H9 (cell line): ENCODE data around the gene BCL6B. TPM values are rescaled to one million over a fixed set of nuclear protein-coding genes. Genes with fewer than 3 reads are reported as not detected.
A peak's percentile ranks its signal among the peaks of the same experiment; 100 is the strongest.

ENCODE experiments used
- DNase-seq: peaks from one replicate; pipeline ENCODE4 v3.0.0-alpha.2; 2017
- H2AFZ ChIP-seq: one replicate; pipeline ENCODE4 v1.6.1; 2013; ENCODE audit warnings: mild to moderate bottlenecking, low read length, control low read depth, moderate library complexity
- H2AK5ac ChIP-seq: 2 replicates; pipeline ENCODE4 v1.6.1; 2013; ENCODE audit warnings: low read length, control low read depth, mixed read lengths; ENCODE audit not compliant: insufficient read length
- H2BK120ac ChIP-seq: one replicate; pipeline ENCODE4 v1.6.1; 2013; ENCODE audit warnings: low read depth, mild to moderate bottlenecking, low read length, control low read depth, inconsistent platforms; ENCODE audit not compliant: poor library complexity, severe bottlenecking
- H2BK12ac ChIP-seq: 2 replicates; pipeline ENCODE4 v1.6.1; 2013; ENCODE audit warnings: low read length, control low read depth, mixed read lengths, low read depth; ENCODE audit not compliant: insufficient read length
- H2BK15ac ChIP-seq: 2 replicates; pipeline ENCODE4 v1.6.1; 2013; ENCODE audit warnings: low read depth, low read length, control low read depth
- H2BK20ac ChIP-seq: one replicate; pipeline ENCODE4 v1.6.1; 2013; ENCODE audit warnings: low read depth, mild to moderate bottlenecking, low read length, control low read depth, inconsistent platforms; ENCODE audit not compliant: poor library complexity, severe bottlenecking
- H2BK5ac ChIP-seq: 2 replicates; pipeline ENCODE4 v1.6.1; 2013; ENCODE audit warnings: low read length, control low read depth, mixed read lengths; ENCODE audit not compliant: insufficient read length
- H3K14ac ChIP-seq: 2 replicates; pipeline ENCODE4 v1.6.1; 2013; ENCODE audit warnings: low read length, control low read depth; ENCODE audit not compliant: insufficient read depth
- H3K18ac ChIP-seq: 2 replicates; pipeline ENCODE4 v1.6.1; 2013; ENCODE audit warnings: low read depth, mild to moderate bottlenecking, mixed read lengths, low read length, control low read depth; ENCODE audit not compliant: insufficient read length
- H3K23ac ChIP-seq: 2 replicates; pipeline ENCODE4 v1.6.1; 2013; ENCODE audit warnings: low read length, control low read depth, mixed read lengths, low read depth; ENCODE audit not compliant: insufficient read length
- H3K23me2 ChIP-seq: 2 replicates; pipeline ENCODE4 v1.6.1; 2013; ENCODE audit warnings: low read depth, mild to moderate bottlenecking, mixed read lengths, low read length, control low read depth; ENCODE audit not compliant: insufficient read length, poor library complexity, severe bottlenecking
- H3K27ac ChIP-seq: 2 replicates; pipeline ENCODE4 v1.5.1; 2013; ENCODE audit warnings: low read length, control low read depth, mixed read lengths, low read depth; ENCODE audit not compliant: insufficient read length
- H3K27me3 ChIP-seq: 2 replicates; pipeline ENCODE4 v1.6.1; 2013; ENCODE audit warnings: low read length, control low read depth, inconsistent platforms; ENCODE audit not compliant: insufficient read depth
- H3K4ac ChIP-seq: 2 replicates; pipeline ENCODE4 v1.6.1; 2013; ENCODE audit warnings: low read depth, mild to moderate bottlenecking, control low read depth, inconsistent platforms, low read length, moderate library complexity
- H3K4me1 ChIP-seq: 2 replicates; pipeline ENCODE4 v1.6.1; 2013; ENCODE audit warnings: low read length, control low read depth, inconsistent platforms; ENCODE audit not compliant: insufficient read depth
- H3K4me2 ChIP-seq: 2 replicates; pipeline ENCODE4 v1.6.1; 2013; ENCODE audit warnings: low read length, control low read depth, mixed read lengths; ENCODE audit not compliant: insufficient read length, insufficient read depth
- H3K56ac ChIP-seq: 2 replicates; pipeline ENCODE4 v1.6.1; 2013; ENCODE audit warnings: low read depth, mild to moderate bottlenecking, mixed read lengths, low read length, control low read depth; ENCODE audit not compliant: insufficient read length
- H3K79me1 ChIP-seq: 2 replicates; pipeline ENCODE4 v1.6.1; 2013; ENCODE audit warnings: low read depth, mild to moderate bottlenecking, moderate library complexity, low read length, control low read depth, inconsistent platforms; ENCODE audit not compliant: insufficient read depth, poor library complexity, severe bottlenecking
- H3K79me2 ChIP-seq: 2 replicates; pipeline ENCODE4 v1.6.1; 2013; ENCODE audit warnings: low read length, control low read depth, inconsistent platforms; ENCODE audit not compliant: insufficient read depth
- H3K9ac ChIP-seq: 2 replicates; pipeline ENCODE4 v1.6.1; 2013; ENCODE audit warnings: low read length, control low read depth, mixed read lengths; ENCODE audit not compliant: insufficient read length; ENCODE audit errors: extremely low read depth
- H3K9me3 ChIP-seq: one replicate; pipeline ENCODE4 v1.6.1; 2013; ENCODE audit warnings: low read depth, low read length, inconsistent platforms; ENCODE audit not compliant: control insufficient read depth
- H3T11ph ChIP-seq: one replicate; pipeline ENCODE4 v1.6.1; 2013; ENCODE audit warnings: mild to moderate bottlenecking, low read length, control low read depth, inconsistent platforms
- H4K20me1 ChIP-seq: one replicate; pipeline ENCODE4 v1.6.1; 2013; ENCODE audit not compliant: control insufficient read depth, insufficient read length, insufficient read depth
- H4K5ac ChIP-seq: 2 replicates; pipeline ENCODE4 v1.6.1; 2013; ENCODE audit warnings: low read depth, mild to moderate bottlenecking, mixed read lengths, low read length, control low read depth; ENCODE audit not compliant: insufficient read length
- H4K8ac ChIP-seq: replicated peaks from 2 replicates; pipeline ENCODE4 v1.6.1; 2013; ENCODE audit warnings: low read length, control low read depth, mixed read lengths, low read depth; ENCODE audit not compliant: insufficient read length
- H4K91ac ChIP-seq: 2 replicates; pipeline ENCODE4 v1.6.1; 2013; ENCODE audit warnings: low read depth, mild to moderate bottlenecking, moderate library complexity, mixed read lengths, low read length, control low read depth; ENCODE audit not compliant: insufficient read length
- H3K27ac Mint-ChIP-seq, 3 experiments: 2 replicates in 2 of 3; 3 replicates in 1 of 3; pipeline ENCODE4 v1.8.0; 2020 to 2021; ENCODE audit warnings: mixed read lengths in 3 of 3, mild to moderate bottlenecking in 1 of 3, moderate library complexity in 1 of 3
- H3K27me3 Mint-ChIP-seq: 2 replicates; pipeline ENCODE4 v1.8.0; 2021; ENCODE audit warnings: low read depth, mild to moderate bottlenecking, moderate library complexity, mixed read lengths
- H3K36me3 Mint-ChIP-seq, 3 experiments: 2 replicates in 2 of 3; 3 replicates in 1 of 3; pipeline ENCODE4 v1.8.0; 2020 to 2021; ENCODE audit warnings: low read depth in 3 of 3, mixed read lengths in 3 of 3; ENCODE audit not compliant: insufficient read depth in 1 of 3
- H3K4me1 Mint-ChIP-seq, 2 experiments: 2 replicates each; pipeline ENCODE4 v1.8.0; 2020; ENCODE audit warnings: mixed read lengths in 2 of 2
- H3K4me3 Mint-ChIP-seq, 2 experiments: 2 replicates in 1 of 2; 3 replicates in 1 of 2; pipeline ENCODE4 v1.8.0; 2020 to 2021; ENCODE audit warnings: mild to moderate bottlenecking in 2 of 2, mixed read lengths in 2 of 2, moderate library complexity in 1 of 2
- H3K9me3 Mint-ChIP-seq, 2 experiments: 2 replicates in 1 of 2; 3 replicates in 1 of 2; pipeline ENCODE4 v1.8.0; 2020; ENCODE audit warnings: mild to moderate bottlenecking in 2 of 2, mixed read lengths in 2 of 2, moderate library complexity in 1 of 2
- CTCF ChIP-seq: fragments of 200-600 bp; sonication (generic); conservative IDR thresholded peaks from 3 replicates; pipeline ENCODE4 v1.8.0; 2021; ENCODE audit warnings: antibody characterized with exemption, mild to moderate bottlenecking
- WGBS: extraction: QIAGEN DNeasy Blood & Tissue Kit; methylation state at CpG from one replicate; pipeline ENCODE4 v1.1.7; 2013; ENCODE audit warnings: missing lambda C conversion rate, low lambda C conversion rate, mixed read lengths; ENCODE audit not compliant: insufficient read length; ENCODE audit errors: extremely low coverage; 5-methylcytosine and 5-hydroxymethylcytosine counted together
- total RNA-seq: library from RNA; stranded (reverse); gene quantifications from 2 replicates; pipeline ENCODE4 v1.2.1, GENCODE V29; 2021

The BCL6B gene
- total RNA-seq, 1 experiment from 2014 or later = 3.3 TPM

GRCh38 chr17:7017827-7018200 is 5.0 kb upstream of the BCL6B start:
- no peak overlapping the region for H2BK12ac ChIP-seq
- H4K5ac ChIP-seq = no peak overlapping the region
- Mint-ChIP-seq H3K4me1 (peaks cover 35 to 64% of the 10 kb centered on the region in 2 experiments), H3K9me3 (no peaks in the 10 kb centered on the region; a peak in 1 of 5 replicates), H3K27me3 (peaks cover 26% of the 10 kb centered on the region), H3K27ac (peak overlapping the region in 1 of 3 experiments; percentile 15; a peak in 1 of 7 replicates), H3K4me3 (no peak overlapping the region; a peak in 1 of 5 replicates), H3K36me3 (peaks cover 2 to 22% (median 3%) of the 10 kb centered on the region in 3 experiments; a peak in 4 of 7 replicates)
- H4K20me1 ChIP-seq = no peaks in the 10 kb centered on the region
- no CpG with 5 or more reads among the region's 12 CpGs for WGBS
- H2BK20ac ChIP-seq = no peak overlapping the region
- H3K4me1 ChIP-seq = 0 out of 2 replicates have a peak, but pooled peaks cover 3% of the 10 kb centered on the region
- no peak overlapping the region for H2AFZ ChIP-seq
- H3K9me3 ChIP-seq = no peaks in the 10 kb centered on the region
- H3K23ac ChIP-seq = no peak overlapping the region
- no peak overlapping the region for H2AK5ac ChIP-seq
- peaks cover 6% of the 10 kb centered on the region; the same call in 1 of the 2 replicates for H3K27me3 ChIP-seq
- H2BK5ac ChIP-seq = no peak overlapping the region
- H3T11ph ChIP-seq = no peak overlapping the region
- no peak overlapping the region for H3K56ac ChIP-seq
- H3K14ac ChIP-seq = no peak overlapping the region
- no peak overlapping the region for H2BK120ac ChIP-seq
- no peak overlapping the region for H3K9ac ChIP-seq
- no peaks in the 10 kb centered on the region for H3K79me2 ChIP-seq
- no peak overlapping the region for H4K91ac ChIP-seq
- no peak overlapping the region for H3K18ac ChIP-seq
- H3K27ac ChIP-seq = no peak overlapping the region
- peaks cover 21% of the 10 kb centered on the region for H3K23me2 ChIP-seq
- TF ChIP-seq CTCF = no peak
- H3K4ac ChIP-seq = no peak overlapping the region
- no peaks in the 10 kb centered on the region for H3K79me1 ChIP-seq
- DNase-seq = no peak
- no peak overlapping the region for H2BK15ac ChIP-seq
- no peak overlapping the region for H3K4me2 ChIP-seq
- no peak overlapping the region for H4K8ac ChIP-seq
